Glutamatergic neuron (in vitro differentiated cells): ENCODE data around the gene GPR37L1. TPM values are rescaled to one million over a fixed set of nuclear protein-coding genes. Genes with fewer than 3 reads are reported as not detected.

ENCODE experiments used
- DNase-seq: peaks from one replicate; pipeline ENCODE4 v3.0.0; 2022
- H3K27ac Mint-ChIP-seq: one replicate; pipeline ENCODE4 v1.8.0; 2020; ENCODE audit warnings: mild to moderate bottlenecking, mixed read lengths, inconsistent platforms; ENCODE audit not compliant: unreplicated experiment
- H3K27me3 Mint-ChIP-seq: one replicate; pipeline ENCODE4 v1.8.0; 2020; ENCODE audit warnings: mild to moderate bottlenecking, moderate library complexity, mixed read lengths, inconsistent platforms; ENCODE audit not compliant: unreplicated experiment
- H3K36me3 Mint-ChIP-seq: one replicate; pipeline ENCODE4 v1.8.0; 2020; ENCODE audit warnings: mild to moderate bottlenecking, mixed read lengths, inconsistent platforms; ENCODE audit not compliant: unreplicated experiment
- H3K4me1 Mint-ChIP-seq: one replicate; pipeline ENCODE4 v1.8.0; 2020; ENCODE audit warnings: mild to moderate bottlenecking, low read depth, mixed read lengths, inconsistent platforms; ENCODE audit not compliant: unreplicated experiment
- H3K4me3 Mint-ChIP-seq: one replicate; pipeline ENCODE4 v1.8.0; 2020; ENCODE audit warnings: mild to moderate bottlenecking, mixed read lengths, inconsistent platforms; ENCODE audit not compliant: unreplicated experiment
- H3K9me3 Mint-ChIP-seq: one replicate; pipeline ENCODE4 v1.8.0; 2020; ENCODE audit warnings: mild to moderate bottlenecking, moderate library complexity, mixed read lengths, inconsistent platforms; ENCODE audit not compliant: unreplicated experiment
- CTCF ChIP-seq: fragments of 200-600 bp; sonication (generic); IDR thresholded peaks from one replicate; pipeline ENCODE4 v1.5.0; 2021; ENCODE audit not compliant: partially characterized antibody, unreplicated experiment
- total RNA-seq: library from RNA; stranded (reverse); fragmentation: NEBNext Ultra II Directional; extraction: Animal tissue kit (Norgen Biotek cat#: 25700); gene quantifications from one replicate; pipeline ENCODE4 v1.2.1, GENCODE V29; 2021; ENCODE audit not compliant: unreplicated experiment

Gene GPR37L1
- total RNA-seq, 1 donor from 2014 or later: not detected

- Mint-ChIP-seq H3K4me1 (peaks cover 9% of the 10 kb centered on the region), H3K9me3 (peaks cover 5% of the 10 kb centered on the region)
- no peak for DNase-seq
Observed at GRCh38 chr1:202168861-202169260, 46.1 kb downstream of the GPR37L1 start.

GRCh38 chr1:202170726-202171125 is 48.0 kb downstream of the GPR37L1 start:
- no peak overlapping the region for H3K27ac Mint-ChIP-seq
- peaks cover 8% of the 10 kb centered on the region for H3K27me3 Mint-ChIP-seq
- TF ChIP-seq CTCF: no peak
- H3K36me3 Mint-ChIP-seq: no peaks in the 10 kb centered on the region
- DNase-seq: no peak
- peaks cover 5% of the 10 kb centered on the region for H3K9me3 Mint-ChIP-seq
- peaks cover 7% of the 10 kb centered on the region for H3K4me1 Mint-ChIP-seq
- no peak overlapping the region for H3K4me3 Mint-ChIP-seq

More at GRCh38 chr1:202168861-202169260, 46.1 kb downstream of the GPR37L1 start:
- TF ChIP-seq CTCF: no peak
- no peak overlapping the region for H3K4me3 Mint-ChIP-seq
- no peaks in the 10 kb centered on the region for H3K36me3 Mint-ChIP-seq
- no peak overlapping the region for H3K27ac Mint-ChIP-seq
- H3K27me3 Mint-ChIP-seq: peaks cover 6% of the 10 kb centered on the region

- no peak overlapping the region for H3K27ac Mint-ChIP-seq
- no peak overlapping the region for H3K4me3 Mint-ChIP-seq
- no peak for DNase-seq
- peaks cover 7% of the 10 kb centered on the region for H3K4me1 Mint-ChIP-seq
- H3K36me3 Mint-ChIP-seq: no peaks in the 10 kb centered on the region
- no peak for TF ChIP-seq CTCF
- peaks cover 5% of the 10 kb centered on the region for H3K9me3 Mint-ChIP-seq
- H3K27me3 Mint-ChIP-seq: peaks cover 7% of the 10 kb centered on the region
Observed at GRCh38 chr1:202171292-202172014, 48.7 kb downstream of the GPR37L1 start.

GRCh38 chr1:202172015-202172355 is 49.3 kb downstream of the GPR37L1 start:
- Mint-ChIP-seq H3K27ac (no peak overlapping the region), H3K36me3 (no peaks in the 10 kb centered on the region), H3K9me3 (peaks cover 5% of the 10 kb centered on the region), H3K27me3 (peaks cover 5% of the 10 kb centered on the region), H3K4me3 (no peak overlapping the region), H3K4me1 (peaks cover 7% of the 10 kb centered on the region)
- no peak for TF ChIP-seq CTCF
- no peak for DNase-seq

- H3K9me3 Mint-ChIP-seq: peaks cover 6% of the 10 kb centered on the region
- no peak overlapping the region for H3K27ac Mint-ChIP-seq
- no peak for DNase-seq
- no peak overlapping the region for H3K4me3 Mint-ChIP-seq
- H3K4me1 Mint-ChIP-seq: no peaks in the 10 kb centered on the region
- H3K27me3 Mint-ChIP-seq: peaks cover 3% of the 10 kb centered on the region
- no peak for TF ChIP-seq CTCF
- no peaks in the 10 kb centered on the region for H3K36me3 Mint-ChIP-seq
Observed at GRCh38 chr1:202173993-202174392, 51.3 kb downstream of the GPR37L1 start.
